SHP77 (cell line): ENCODE results near the gene PFDN6.
"Not testable (repeated sequence)": the region's sequence is repeated elsewhere in the genome, so short reads cannot be mapped to it uniquely, and the experiment has no call there.

ENCODE experiments used
- DNase-seq, 2 experiments: peaks; one replicate each; lab custom pipeline; 2025; lab: John Stamatoyannopoulos, UW

The PFDN6 gene

DNA sequence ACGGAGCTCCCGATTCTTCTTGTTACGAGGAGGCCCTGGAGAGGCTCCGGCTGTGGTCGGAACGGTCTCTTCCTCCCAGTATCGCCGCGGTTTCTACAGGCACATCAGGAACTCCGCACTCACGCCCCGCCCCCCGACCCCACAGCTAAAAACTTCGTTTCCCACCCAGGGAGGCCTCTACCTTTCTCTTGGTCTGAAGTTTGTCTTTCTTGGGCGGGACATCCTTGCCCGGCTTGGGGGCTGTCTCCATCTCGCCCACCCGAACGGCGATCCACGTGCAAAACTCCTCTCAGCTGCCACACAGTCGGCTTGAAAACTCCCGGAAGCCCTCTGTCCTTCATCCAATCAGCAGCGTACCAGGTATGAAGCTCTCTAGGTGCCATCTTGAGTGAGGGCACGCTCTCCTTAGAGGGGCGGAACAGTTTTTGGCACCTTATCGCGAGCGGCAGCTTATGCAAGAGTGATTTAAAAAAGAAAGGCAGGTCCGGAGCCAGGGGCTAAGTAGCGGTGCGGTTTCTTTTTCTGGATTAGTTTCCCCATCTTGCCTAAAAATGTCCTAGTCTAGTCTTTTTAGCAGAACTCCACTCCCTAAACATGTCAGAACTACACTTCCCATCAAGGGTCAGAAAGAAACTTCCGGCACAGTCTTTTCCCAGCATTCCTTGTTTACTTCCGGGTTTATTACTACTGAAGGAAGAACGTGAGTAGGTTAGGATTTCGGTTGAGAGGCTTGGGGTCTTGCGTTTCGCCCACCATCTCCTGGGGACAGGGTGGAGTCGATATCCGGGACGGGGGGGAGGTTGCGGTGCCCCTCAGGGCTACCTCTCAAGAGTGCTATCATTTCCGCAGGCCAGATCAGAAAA is at the start of gene PFDN6, which contains the start of gene WDR46:
PFDN6 (plus strand) TSS at position 681 of the 863 bp plus-strand sequence. CDS start 256 bp downstream, outside the sequence.
WDR46 (minus strand) TSS at position 319 of the 863 bp plus-strand sequence; CDS start at position 250, 69 bp downstream.
- peak; percentile 90 to 91 for DNase-seq

DNA sequence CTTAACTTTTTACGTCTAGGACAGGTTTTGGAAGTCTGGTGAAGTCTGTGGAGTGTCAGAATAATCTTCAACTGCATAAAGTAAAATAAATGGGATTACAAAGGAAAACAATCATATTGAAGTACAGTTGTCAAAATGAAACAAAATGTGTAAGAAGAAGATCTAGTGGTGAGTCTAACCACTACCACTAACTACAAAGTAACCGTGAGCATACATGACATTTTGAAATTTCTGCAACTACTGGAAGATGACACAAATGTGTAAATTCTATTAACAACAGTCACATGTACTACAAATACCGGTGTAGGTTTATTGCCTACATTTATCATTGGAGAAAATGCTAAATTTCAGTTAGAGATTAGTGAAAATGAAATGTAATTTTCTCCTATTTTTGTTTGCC is 47.4 kb upstream of the PFDN6 start:
- no peak for DNase-seq

DNA sequence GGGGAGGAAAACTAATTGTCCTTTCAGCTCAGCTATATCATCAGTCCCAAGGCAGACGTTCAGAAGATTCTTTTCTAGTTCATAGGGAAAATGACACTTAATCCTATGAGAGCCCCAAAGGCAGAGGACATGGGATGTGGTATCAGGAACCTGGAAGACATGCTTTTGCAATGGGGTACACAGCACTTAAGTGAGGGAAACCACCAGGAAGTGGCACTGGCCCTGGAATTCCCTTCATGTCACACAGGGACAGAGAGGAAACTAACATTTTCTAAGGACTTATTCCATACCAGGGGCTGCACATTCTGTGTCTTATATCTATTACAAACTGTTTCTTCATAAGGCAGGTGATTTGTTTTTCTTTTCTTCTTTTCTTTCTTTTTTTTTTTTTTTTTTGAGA is 45.9 kb upstream of the PFDN6 start:
- DNase-seq: no peak

DNA sequence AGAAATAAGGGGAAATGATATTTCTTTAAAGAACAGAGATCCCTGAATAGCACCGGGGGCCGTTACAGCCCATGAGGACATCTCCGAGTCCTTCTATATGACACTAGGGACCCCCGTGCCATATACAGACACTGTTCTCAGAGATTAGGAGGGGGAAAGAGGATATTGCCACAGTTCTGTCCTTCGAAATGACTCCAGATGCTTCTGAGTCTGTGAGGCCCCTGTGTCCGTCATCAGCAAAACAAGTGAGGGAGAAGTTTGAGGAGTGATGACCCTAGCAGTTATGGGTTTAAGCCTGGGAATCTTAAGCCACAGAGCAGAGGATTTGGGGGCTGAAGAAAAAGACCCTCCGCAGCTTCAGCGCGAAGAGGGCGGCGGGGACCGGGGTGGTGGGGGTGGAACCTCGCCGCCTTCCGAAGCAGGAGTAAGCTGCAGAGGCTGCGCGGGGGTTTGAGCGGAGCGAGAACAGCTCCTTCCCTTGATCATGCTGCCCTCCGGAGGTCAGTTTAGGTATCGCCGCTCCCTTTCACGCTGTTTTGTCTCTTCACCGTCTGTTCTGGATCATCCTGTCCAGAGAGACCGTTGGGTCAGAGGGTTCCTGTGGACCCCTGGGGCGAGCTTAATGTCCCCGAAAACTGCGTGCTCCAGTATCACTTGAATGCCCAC is 41.3 kb upstream of the PFDN6 start:
- DNase-seq: peak; percentile 55 to 71

DNA sequence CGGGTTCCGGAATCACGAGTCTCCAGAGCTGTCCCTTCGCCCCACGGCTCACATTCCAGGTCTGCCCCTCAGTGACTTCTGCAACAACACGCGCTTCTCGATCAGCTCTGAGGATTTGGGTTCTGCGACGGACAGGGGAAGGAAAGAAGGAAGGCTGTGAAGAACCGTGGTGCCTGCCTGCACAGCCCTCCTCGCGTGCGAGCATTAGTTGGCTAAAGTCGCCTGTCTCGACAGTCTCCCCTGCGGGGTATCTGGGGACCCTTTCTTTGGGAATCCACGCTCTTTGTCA is 40.8 kb upstream of the PFDN6 start:
- DNase-seq: peak; percentile 31 to 41

DNA sequence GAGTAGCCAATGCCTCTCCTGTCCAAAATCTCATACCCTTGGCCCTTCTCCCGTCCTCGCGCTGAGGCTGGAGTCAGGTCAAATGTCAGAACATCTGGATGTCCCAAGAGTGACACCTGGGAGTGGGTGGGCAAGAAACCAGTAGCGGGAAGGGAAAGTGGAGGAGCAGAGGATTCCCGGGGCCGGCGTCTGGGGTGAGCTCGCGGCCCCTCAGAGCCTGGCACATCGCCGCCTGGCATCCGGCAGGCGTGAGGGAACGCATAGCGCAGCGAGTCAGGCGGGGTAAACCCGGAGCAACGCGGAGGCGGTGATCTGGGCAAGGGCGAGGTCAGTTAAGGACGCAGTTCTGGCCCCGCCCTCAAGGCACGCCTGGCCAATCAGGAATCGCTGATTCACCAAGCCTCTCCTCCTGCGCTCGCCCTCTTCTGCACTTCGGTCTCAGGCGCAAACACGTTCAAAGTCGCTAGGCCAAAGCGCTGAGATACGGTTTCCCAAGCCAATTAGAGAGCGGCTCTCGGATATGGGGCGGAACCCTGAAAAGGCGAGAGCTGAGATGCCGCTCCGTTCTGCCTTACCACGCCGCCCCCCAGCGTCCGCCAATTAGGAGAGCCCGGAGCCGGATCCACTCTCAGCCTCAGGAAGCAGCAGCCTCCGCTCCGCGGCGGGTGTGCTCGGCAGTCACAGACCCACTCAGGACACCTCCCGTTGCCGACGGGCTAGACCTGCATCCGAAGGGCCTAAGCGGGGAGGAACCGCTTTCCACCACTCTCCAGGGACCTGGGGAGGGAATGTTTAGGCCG is 40.3 kb upstream of the PFDN6 start:
- DNase-seq: peak; percentile 98 to 99

DNA sequence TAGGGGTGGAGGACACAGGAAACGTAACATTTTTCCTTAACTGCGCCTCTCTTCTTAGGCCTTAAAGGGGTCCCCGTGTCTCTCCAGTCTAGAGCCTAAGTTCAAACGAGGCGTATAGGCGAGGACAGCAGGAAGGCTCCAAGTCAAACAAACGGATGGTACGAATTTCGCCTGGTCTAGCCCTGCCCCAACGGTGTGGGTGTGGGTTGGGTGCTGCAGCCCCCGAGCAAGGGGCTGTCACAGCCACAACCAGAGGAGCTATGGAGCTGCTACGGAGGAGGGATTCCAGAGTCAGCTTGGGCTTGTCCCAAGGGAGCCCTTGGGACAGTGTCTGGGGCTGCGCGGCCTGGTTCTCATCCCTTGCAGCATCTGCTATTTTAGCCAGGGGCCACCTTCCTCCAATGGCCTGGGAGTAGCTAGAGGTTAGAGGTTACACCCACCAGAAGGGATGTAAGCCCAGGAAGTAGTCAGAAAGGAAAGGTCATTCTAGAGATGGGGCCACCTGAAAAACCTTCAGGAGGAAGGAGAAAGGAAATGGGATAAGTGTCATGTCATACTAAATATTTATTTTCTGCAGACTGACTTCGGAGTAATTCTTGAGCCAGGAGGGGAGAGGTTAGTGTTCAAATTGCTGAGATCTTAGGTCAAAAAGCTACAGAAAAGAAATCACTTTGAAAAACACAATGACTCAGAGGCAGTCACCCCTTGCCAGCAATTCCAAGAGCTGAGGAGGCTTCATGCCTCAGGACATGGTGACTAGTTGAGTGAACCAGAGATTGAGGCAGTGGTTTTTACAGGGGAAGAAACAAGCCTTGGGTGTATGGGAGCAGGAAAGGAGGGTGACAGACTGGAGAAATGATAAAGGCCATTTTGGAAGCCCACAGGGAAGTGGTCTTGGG is 39.4 kb upstream of the PFDN6 start:
- no peak for DNase-seq

DNA sequence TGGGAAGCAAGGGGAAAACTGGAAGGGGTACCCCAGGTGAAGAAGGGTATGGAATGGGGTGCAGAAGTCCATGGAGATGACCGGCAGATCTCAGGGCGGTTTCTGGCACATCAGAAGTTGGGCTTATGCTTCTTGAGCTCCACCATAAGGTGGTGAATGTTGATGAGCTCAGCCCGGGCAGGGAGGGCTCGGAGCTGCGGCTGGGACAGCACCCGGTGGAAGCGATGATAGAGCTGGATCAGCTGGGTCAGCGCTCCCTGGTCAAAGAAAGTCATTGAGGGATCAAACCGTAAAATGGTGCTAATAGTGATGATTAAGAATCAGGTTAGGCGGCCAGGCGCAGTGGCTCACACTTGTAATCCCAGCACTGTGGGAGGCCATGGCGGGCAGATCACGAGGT is 38.7 kb upstream of the PFDN6 start:
- DNase-seq: no peak

DNA sequence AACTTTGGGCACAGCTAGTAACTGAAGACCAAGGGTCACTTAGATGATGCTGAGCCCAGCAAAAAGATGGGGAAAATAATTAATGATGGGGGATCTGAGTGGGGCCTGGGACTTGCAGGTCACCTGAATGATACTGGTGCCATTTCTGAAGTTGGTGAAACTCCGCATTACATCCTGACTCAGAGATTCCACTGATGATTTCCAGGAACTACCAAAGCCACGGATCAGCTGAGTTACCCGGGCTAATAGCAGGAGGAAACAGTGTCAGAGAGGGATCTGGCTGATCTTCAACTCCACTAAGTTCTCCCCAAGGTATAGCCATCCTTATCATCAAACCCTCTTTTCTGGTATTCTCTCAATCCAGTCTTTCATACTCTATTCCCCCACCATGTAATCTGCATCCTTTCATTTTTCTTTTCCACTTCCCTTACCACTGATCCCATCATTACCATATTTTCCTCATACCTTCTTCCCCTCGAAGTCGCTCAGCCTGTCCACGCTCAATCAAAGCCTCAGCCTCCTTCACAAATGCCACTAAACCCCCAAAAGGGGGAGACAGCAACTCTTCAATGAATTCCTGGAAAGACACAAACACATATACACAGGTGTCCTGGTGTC is 37.9 kb upstream of the PFDN6 start:
- no peak for DNase-seq

DNA sequence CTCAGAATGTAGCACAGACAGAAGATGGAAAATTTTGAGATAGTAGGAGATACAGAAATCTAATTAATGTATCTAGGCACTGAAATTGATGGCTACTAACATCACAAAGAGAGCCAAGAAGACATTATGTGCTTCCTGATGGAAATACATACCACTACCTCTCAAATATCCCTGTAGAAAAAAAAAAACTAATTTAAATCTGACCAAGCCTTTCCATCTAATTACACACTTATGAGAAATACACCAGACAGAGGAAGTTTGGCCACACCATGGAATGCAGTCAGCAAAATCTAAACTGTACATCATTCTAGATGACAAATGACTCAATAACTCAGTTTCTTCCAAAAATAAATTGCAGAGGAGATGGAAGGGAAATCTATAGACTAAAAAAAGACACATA is 36.6 kb upstream of the PFDN6 start:
- DNase-seq: no peak

DNA sequence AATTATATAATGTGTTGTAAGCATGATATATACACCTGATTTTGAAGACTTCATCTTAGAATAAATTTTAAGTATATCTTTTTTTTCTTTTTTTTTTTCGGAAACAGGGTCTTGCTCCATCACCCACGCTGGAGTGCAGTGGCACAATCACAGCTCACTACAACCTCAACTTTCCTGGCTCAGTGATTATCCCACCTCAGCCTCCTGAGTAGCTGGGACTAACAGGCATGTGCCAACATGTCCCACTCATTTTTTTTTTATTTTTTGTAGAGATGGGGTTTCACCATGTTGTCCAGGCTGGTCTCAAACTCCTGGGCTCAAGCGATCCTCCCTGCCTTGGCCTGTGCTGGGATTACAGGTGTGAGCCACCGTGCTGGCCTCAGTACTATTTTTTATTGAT is 34.8 kb upstream of the PFDN6 start:
- no peak for DNase-seq

DNA sequence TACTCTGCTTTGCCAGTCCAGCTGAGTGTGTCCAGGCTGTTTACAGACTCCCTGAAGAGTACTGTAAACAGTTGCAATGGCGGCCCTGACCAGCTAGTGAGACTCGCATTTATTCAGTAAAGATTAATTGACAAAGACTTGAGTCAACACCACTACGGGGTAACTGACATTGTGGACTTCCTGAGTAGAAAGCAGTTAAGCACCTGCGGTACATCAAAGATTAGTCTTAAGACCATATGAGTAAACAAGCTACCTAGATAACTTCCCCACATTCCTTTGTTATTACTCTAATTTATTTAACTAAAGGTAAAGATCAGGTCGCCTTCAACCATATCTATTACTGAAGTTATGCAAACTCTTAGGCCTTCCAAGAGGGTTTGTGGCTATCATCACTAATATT is 30.4 kb upstream of the PFDN6 start:
- DNase-seq: no peak

DNA sequence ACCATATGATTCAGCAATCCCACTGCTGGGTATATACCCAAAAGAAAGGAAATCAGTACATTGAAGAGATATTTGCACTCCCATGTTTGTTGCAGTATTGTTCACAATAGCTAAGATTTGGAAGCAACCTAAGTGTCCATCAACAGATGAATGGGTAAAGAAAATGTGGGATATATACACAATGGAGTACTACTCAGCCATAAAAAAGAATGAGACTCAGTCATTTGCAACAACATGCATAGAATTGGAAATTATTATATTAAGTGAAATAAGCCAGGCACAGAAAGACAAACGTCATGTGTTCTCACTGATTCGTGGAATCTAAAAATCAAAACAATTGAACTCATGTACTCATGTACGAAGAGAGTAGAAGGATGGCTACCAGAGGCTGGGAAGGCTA is 26.9 kb upstream of the PFDN6 start:
- not testable (repeated sequence) for DNase-seq

DNA sequence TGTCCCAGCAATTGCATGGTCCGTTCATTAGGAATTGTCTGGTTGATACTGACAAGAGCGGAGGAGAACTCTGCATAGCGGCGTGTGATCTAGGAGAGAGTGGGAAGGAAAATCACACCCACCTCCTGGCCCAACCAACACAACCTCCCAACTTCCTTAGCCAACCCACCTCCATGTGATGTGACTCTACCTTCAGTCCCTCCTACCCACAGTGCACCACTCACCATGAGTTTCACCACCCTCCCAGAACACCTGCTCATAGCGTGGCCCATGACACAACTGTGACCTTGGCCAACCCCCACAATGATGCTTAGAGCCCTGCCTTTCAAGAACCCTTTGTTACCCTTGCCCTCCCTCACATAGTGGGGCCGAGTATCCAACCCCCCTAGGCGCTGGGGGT is 25.4 kb upstream of the PFDN6 start:
- no peak for DNase-seq

DNA sequence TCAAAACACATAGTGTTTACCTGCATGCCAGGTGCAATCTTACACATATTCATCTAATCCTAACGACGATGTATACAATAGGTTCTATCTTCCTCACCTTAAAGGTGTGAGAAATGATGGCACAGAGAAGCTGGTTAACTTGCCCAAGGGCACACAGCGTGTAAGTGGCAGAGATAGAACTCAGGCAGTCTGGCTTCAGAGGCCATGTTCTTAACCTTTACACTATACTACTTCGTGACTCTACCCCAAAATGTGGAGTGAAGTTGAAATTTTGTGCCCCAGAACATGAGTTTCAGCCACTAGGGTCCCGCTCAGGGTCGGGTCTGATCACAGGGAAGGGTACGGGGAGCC is 18.3 kb upstream of the PFDN6 start:
- no peak for DNase-seq

DNA sequence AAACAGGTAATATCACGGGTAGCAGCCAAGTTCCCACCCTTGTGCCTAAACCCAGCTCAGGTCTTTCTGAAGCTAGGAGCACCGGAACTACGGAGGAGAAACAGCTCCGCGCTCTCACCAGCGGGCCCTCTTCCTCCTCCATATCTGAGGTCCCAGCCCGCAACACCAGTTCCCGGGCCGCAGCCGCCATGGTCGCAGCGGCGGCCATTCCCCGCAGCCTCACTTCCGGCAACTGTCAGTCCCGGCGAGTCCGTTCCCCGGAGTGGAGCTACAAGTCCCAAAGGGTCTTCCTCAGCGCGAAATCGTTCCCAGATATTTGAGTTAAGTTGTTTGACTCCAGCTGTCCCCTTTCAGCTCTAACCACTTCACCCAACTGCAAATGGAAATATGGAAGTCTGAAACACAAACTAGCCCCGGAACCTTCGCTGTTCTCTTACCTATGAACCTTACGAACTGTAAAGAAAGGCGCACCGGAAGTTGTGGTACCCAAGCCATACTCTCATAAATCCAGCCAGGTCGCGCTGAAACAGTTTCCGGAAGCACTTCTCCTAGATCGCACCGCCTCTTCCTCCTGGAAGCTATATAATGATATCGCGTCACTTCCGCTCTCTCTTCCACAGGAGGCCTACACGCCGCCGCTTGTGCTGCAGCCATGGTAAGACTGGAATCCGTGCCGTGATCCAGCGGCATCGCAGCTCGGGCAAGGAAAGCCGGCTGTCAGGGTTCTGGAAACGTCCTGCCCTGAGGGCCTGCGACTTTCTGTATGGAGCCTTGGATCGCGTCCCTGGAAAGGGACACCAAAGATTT is 17.7 kb upstream of the PFDN6 start, which contains the start of the genes RPS18 and VPS52:
RPS18 (plus strand) TSS at position 608 of the 807 bp plus-strand sequence; CDS start at position 653, 45 bp downstream.
VPS52 (minus strand) TSS at position 409 of the 807 bp plus-strand sequence; CDS start at position 208, 201 bp downstream.
- DNase-seq: peak; percentile 94

DNA sequence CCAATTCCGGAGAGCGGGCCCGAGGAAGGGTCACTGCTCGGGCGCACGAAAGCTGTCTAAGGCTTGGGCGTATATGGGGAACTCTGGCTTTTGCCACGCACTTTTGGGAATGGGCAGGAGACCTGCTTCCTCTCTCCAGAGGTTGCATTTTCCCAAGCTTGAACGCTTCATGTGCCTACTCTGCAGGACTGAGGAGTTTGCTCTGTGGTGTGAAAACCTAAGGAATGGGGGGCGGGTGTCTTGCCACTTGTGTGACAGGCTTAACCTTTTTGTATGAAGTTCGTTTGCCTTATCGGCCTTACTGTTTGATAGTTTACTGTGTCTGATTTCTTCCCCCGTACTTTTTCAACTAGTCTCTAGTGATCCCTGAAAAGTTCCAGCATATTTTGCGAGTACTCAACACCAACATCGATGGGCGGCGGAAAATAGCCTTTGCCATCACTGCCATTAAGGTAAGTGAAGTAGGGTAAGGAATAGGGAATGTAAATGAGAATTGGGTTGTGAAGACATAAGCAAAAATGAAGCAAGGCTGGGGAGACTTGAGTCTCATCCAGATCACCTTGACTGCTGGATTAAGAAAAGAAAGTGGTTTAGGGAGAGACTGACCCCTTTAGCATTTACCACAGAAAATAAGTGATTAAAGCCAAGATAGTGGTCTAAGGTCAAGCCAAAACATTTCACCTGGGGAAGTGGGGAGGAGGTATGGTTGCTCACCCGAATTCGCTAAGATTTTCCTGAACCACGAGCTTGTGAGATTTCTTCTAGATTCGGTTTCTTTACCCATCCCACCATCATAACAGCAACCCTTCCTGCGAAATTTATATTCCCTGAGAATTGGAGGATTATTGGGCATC is 16.9 kb upstream of the PFDN6 start:
- no peak for DNase-seq

DNA sequence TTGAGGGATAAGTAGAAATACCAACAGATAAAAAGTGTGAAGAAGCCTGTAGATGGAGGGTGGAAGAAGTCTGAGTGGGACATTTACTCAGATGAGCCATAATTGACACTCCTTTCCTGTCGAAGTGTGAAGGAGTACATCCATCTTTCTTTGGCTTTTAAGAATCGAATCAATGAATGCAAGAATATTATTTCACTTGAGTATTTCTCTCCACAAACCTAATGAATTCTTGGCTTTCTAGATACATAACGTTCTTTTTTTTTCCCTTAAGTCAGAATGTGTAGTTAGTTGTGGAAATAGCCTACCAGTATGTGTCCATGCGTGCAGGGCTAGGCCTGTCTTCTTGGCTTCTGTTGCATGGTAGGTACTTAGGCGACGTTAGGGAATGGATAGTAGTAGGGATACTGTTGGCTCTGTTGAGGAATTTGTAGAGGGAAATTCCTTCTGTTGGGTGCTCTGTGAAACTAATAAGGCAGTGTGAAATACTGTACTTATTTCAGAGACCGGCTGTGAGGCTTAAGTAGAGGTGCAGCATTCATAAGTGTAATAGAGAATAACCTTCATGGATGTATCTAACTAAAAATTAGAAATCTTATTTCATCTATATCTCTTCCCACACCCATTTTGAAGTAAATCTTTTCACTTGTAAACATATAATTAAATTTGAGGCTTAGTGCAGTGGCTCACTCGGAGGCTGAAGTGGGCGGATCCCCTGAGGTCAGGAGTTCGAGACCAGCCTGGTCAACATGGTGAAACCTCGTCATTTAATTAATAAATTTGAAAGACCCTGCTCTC is 16.1 kb upstream of the PFDN6 start:
- DNase-seq: no peak
